ENCODE measurements around the gene SHB.

DNA sequence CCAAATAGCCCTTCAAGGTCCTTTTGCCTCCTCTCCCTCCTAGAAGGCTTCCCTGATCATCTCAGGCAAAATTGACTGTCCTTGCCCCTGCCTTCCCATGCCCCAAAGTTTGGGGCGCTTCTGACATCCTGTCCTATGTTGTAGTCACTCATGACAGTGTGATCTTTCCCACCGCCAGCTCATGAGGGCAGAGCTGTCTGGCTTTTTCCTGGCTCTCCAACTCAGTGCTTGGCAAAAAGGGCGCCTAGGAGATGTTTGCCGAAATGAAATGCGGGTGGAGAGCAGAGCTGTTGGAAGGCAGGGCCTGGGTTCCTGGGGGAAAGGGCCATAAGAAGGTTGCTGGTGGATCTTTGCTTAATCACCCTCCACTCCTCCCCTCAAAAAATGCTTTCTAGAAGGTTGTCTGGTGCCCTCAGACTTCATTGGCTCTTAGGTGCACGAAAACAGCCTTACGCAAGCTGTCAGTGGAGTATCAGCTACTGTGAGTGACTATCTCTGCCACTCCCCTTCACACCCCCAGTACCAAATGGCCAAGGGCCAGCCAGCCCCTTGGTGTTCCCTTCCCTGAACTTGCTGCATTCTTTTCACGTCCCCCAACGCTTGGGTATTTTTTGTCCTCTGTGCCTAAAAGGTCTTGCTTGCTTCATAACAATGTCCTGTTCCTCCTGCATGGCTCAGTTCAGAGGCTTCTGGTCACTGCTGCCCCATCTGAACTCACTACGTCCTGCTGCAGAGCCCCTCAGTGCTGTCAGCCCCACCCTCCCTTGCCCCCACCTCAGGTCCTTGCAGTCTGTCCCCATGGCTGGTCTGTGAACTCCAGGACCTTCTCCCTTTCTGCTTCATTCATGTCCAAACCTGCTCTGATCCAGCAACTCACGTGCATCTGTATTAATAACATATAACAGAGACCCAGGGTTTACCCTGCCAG is 162.5 kb downstream of the SHB start:
- TF ChIP-seq, protein P1, sequence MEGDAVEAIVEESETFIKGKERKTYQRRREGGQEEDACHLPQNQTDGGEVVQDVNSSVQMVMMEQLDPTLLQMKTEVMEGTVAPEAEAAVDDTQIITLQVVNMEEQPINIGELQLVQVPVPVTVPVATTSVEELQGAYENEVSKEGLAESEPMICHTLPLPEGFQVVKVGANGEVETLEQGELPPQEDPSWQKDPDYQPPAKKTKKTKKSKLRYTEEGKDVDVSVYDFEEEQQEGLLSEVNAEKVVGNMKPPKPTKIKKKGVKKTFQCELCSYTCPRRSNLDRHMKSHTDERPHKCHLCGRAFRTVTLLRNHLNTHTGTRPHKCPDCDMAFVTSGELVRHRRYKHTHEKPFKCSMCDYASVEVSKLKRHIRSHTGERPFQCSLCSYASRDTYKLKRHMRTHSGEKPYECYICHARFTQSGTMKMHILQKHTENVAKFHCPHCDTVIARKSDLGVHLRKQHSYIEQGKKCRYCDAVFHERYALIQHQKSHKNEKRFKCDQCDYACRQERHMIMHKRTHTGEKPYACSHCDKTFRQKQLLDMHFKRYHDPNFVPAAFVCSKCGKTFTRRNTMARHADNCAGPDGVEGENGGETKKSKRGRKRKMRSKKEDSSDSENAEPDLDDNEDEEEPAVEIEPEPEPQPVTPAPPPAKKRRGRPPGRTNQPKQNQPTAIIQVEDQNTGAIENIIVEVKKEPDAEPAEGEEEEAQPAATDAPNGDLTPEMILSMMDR (IDR thresholded peaks at IDR 0.05), result no peak
- TF ChIP-seq POLR2AphosphoS5 (IDR thresholded peaks at IDR 0.05) (no peak), POLR2A (IDR thresholded peaks at IDR 0.05) (no peak)
